HG03457 (cell line): ENCODE data around the gene CDK8.
"Not testable (repeated sequence)": the region's sequence is repeated elsewhere in the genome, so short reads cannot be mapped to it uniquely, and the experiment has no call there.

ENCODE experiments used
- ATAC-seq: cut with Tn5 transposase; IDR thresholded peaks from one replicate; pipeline ENCODE4 v1.9.1; 2021; ENCODE audit warnings: moderate number of reproducible peaks; ENCODE audit not compliant: unreplicated experiment

Gene CDK8

DNA sequence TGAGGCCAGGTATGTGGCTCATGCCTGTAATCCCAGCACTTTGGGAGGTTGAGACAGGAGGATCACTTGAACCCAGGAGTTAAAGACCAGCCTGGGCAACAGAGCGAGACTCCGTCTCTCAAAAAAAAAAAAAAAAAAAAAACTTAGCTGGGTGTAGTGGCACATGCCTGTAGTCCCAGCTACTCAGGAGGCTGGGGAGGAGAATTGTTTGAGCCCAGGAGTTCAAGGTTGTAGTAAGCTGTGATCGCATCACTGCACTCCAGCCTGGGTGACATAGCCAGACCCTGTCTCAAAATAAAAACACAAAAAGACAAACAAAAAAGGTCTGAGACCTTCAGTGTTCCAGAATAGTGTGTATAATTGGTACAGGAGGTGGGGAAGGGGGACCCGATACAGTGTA is 1.9 kb upstream of the CDK8 start:
- ATAC-seq = not testable (repeated sequence)

- ATAC-seq = no peak
Observed at GRCh38 chr13:26253262-26253786, 605 bp upstream of the CDK8 start.

- peak; percentile 22 for ATAC-seq
Observed at GRCh38 chr13:26254583-26255111, 718 bp downstream of the CDK8 start.

DNA sequence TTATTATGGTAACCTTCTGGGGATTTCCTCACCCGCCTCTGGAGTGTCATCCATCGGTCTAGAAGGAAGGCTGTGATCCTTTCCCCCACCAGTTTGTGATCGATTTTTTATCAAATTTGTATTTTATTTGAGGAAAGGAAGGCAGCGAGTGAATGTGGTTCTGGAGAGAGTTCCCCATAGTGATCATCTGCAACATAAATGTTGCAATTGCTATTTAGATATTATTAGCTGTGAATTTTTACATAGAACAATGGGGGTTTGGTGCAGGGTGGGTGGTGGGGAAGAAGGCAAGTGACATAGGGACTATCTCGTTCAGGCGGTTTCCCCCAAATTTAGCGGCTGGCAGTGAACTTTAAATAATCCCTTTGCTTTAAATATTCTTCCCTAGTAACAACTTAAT is 1.2 kb downstream of the CDK8 start:
- ATAC-seq = no peak

- ATAC-seq = no peak
Observed at GRCh38 chr13:26255691-26256277, 1.9 kb downstream of the CDK8 start.

DNA sequence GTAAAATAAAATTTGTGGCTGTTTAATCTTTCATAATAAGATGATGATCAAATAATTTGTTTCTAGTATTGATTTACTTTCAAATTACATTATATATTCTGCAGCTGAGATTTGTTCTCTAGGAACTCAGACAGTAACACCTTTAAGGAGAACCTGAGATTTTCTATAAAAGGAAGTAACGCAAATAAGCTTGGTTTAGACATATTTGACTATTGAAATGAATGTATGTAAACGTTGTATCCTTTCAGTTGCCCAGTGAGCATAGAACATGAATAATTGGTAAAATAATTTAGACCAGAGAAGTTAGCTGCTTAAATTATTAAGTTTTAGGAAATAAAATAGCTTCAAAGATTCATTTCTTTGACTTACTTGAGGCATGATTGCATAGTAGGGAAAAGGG is 3.1 kb downstream of the CDK8 start:
- ATAC-seq = no peak

- ATAC-seq = no peak
Observed at GRCh38 chr13:26259634-26260033, 5.7 kb downstream of the CDK8 start.

DNA sequence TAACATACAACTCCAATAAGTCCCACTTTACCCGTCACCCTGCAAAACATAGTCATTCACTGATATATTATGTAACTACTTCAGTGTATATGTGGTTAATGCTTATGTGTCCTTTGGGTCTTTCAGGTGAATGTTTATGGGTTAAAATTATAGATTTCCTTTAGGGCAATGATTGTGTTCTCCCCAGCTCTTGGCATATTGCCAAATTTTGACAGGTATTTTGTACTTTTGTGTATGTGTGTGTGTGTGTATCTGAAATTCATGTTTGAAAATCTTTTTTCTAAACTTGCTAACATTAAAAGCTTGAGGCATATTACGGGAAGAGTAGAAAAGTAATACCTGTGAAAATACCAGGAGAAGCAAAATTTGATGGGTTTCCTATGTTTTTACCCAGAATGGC is 8.2 kb downstream of the CDK8 start:
- no peak for ATAC-seq

- ATAC-seq = no peak
Observed at GRCh38 chr13:26266311-26266710, 12.4 kb downstream of the CDK8 start.

GRCh38 chr13:26270707-26271106 is 16.8 kb downstream of the CDK8 start:
- no peak for ATAC-seq

- ATAC-seq = no peak
Observed at GRCh38 chr13:26272621-26273020, 18.7 kb downstream of the CDK8 start.

DNA sequence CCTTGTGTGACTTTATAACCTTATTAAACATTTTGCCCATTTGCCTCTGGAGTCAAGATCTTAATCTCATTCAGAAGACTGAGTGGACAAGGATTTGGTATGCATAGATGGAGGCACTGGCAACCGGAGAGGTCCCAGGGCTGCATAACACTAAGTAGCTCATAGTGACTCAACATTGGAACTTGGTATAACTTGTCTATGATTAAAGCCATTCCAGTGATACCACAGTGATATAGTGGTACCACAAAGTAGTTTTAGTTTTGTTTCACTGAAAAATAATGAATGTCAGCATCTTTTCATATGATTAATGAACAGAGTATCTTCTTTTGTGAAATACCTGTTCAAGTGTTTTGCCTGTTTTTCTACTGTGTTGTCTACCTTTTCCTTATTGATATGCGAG is 26.4 kb downstream of the CDK8 start:
- no peak for ATAC-seq

DNA sequence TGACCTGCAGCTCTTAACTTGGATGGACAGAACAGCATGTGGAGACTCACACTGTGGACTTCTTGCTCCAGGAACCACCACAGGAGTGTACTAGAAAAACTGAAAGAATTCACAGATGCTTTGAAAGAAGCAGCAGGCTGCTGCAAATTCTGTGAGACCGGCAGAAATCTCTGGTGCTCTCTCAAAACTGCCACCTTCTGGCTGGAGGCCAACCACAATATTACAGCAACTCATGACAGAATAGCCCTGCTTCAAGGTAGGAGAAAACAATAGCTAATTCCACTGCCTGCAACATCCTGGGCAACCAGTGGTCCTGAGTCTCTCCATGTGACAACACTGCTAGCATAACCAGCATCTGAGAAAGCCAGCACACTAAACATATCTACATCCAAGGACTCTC is 26.9 kb downstream of the CDK8 start:
- ATAC-seq = no peak

DNA sequence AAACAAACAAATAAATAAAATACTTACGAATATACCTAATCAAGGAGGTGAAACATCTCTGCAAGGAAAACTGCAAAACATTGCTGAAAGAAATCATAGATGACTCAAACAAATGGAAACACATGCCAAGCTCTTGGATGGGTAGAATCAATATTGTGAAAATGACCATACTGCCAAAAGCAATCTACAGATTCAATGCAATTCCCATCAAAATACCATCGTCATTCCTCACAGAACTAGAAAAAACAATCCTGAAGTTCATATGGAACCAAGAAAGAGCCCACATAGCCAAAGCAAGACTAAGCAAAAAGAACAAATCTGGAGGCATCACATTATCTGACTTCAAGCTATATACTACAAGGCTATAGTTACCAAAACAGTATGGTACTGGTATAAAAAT is 32.0 kb downstream of the CDK8 start:
- not testable (repeated sequence) for ATAC-seq

DNA sequence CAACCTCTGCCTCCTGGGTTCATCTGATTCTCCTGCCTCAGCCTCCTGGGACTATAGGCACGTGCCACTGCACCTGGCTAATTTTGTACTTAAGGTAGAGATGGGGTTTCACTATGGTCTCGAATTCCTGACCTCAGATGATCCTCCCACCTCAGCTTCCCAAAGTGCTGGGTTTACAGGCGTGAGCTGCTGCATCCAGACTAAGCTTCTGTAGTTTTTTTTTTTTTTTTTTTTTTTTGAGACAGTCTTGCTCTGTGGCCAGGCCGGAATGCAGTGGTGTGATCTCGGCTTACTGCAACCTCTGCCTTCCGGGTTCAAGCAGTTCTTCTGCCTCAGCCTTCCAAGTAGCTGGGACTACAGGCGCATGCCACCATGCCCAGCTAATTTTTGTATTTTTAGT is 34.9 kb downstream of the CDK8 start:
- not testable (repeated sequence) for ATAC-seq

DNA sequence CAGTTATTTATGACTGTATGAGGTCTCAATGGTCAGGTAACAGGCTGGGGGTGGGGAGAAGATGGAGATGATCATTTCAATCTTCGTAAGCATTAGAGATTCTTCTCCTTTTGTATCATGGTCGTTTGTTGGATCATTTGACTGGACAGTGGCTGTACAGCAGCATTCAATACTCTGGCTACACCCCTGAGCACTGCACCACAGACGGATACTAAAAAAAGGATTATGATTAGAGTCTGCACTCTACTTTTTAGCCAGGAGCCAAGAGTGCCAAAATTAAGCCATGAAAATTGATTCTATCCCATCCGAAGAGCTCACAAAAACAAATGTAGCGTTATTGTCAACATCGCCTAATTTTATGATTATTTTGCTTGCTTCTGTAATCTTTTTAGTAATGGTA is 41.9 kb downstream of the CDK8 start:
- no peak for ATAC-seq

DNA sequence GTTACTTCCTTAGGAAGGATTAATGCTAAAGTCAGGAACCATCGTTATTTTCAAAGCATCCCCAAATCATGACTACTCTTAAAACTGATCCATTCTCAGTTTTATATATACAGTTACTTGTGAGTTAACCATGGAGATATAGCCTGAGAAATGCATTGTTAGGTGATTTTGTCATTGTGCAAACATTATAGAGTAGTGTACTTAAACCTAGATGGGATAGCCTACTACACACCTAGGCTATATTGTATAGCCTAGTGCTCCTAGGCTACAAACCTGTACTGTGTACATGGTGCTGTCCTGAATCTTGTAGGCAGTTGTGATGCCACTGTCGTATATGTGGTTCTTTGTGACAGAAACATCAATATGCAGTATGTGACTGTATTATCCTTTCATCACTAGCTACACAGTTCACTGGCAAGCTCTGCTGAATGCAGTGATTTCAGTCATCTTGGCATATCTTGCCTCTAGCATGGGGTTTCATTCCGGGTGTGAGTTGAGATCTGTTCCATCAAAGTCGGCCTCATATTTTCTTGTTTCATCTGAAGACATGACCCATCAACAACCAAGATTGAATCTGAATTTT is 45.3 kb downstream of the CDK8 start:
- ATAC-seq = no peak

DNA sequence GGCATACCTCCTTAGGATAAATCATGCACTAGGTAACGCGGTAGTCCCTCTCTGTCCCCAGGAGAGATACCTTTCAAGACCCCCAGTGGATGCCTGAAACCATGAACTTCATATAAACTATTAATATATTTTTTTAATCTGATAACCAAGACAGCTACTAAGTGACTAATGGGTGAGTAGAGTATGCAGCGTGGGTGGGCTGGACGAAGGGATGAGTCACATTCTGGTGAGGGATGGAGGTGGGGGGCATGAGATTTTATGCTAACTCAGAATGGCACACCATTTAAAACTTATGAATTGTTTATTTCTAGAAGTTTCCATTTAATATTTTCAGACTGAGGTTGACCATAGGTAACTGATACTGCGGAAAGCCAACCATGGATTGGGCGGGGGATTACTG is 46.2 kb downstream of the CDK8 start:
- ATAC-seq = no peak

GRCh38 chr13:26305676-26306075 is 51.7 kb downstream of the CDK8 start:
- no peak for ATAC-seq

GRCh38 chr13:26307701-26308100 is 53.8 kb downstream of the CDK8 start:
- no peak for ATAC-seq

GRCh38 chr13:26308250-26308649 is 54.3 kb downstream of the CDK8 start:
- ATAC-seq = no peak

- ATAC-seq = no peak
Observed at GRCh38 chr13:26308836-26309235, 54.9 kb downstream of the CDK8 start.

DNA sequence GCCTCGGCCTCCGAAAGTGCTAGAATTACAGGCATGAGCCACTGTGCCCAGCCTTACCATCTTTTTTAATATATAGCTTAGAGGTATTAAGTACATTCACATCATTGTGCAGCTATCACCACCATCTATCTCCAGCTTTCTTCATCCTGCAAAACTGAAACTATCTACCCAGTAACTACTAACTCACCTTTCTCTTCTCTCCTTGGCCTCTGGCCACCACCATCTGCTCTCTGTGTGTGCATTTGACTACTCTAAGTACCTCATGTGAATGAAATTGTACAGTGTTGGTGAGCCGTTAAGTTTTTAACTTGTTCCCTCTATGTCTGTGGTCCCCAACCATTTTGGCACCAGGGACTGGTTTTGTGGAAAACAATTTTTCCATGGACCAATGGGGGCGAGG is 56.1 kb downstream of the CDK8 start:
- ATAC-seq = no peak
